DMS53 (cell line): ENCODE measurements around the gene PALM.
"Not testable (repeated sequence)": the region's sequence is repeated elsewhere in the genome, so short reads cannot be mapped to it uniquely, and the experiment has no call there.

Source experiments
- DNase-seq: peaks from one replicate; lab custom pipeline; 2025; lab: John Stamatoyannopoulos, UW

Gene PALM, protein sequence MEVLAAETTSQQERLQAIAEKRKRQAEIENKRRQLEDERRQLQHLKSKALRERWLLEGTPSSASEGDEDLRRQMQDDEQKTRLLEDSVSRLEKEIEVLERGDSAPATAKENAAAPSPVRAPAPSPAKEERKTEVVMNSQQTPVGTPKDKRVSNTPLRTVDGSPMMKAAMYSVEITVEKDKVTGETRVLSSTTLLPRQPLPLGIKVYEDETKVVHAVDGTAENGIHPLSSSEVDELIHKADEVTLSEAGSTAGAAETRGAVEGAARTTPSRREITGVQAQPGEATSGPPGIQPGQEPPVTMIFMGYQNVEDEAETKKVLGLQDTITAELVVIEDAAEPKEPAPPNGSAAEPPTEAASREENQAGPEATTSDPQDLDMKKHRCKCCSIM

DNA sequence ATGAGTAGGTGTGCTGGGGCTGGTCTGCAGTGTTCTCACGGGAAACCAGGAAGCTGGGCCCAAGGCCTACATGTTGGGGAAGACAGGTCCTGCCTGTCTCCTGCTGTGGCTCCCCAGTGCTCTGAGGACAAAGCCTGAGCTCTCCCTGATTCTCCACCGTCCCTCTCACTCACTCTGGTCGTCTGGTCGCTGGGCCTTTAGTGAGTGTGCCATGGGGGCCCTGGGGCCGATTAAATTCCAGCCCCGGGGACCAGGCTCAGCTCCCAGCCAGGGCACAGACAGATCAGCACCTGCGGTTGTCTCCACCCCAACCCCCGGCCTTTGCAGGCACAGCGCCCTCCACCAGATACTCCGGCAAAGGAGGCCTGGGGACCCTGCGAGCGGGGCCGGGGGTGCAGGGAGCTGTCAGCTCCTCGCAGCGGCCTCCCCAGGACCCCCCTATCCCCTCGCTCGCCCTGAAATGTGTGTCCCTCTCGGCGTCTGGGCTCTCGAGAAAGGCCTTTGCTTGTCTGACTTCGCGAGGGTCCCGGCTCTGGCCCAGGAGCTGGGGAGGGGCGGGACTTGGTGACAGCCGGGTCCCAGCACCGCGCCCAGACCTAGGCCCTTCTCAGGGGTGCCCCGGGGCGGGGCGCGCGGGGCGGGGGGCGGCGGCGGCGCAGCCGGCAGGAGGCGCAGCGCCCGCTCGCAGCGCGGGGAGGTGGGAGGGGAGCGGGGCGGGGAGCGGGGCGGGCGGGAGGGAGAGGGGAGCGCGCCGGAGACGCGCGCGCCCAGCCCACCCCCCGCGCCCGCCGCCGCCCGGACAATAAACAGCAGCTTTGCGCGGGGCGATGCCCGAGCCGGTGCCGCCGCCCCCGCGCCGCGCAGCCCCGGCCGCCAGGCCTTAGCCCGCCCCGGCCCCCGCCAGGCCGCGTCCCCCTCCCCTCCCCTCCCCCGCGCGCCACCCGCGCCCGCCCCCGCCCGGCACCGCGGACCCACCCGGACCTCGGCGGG is at the start of gene PALM:
Gene PALM (plus strand): TSS at position 782 of the 990 bp plus-strand sequence. CDS start 212 bp downstream, outside the sequence.
- no peak for DNase-seq

DNA sequence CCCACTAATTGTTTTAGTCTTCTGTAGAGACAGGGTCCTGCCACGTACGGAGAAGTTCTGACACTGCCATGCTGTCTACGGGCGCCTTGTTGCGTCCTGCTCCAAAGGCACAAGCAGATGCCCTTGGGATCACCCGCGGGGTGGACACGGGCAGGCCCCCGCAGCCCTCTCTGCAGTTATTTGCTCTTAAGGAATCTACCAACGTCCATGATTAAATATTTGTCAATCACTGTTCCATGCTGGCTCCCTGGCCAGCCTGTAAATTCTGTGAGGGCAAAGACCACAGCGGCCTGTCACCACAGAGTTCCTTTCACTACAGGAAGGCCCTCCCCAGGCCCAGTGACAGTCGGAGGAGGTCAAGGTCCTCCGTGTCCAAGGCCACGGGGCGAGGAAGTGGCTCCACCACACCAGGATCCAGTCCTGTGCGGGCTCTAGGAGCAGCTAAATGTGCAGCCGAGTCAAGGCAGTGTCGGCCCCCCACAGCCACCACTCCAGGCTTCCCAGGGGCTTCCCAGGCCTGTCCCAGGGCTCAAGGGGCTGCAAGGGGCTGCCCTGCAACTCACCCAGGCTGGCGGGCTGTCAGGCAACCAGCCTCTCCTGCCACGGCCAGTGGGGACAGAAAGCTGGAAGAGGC is 47.8 kb upstream of the PALM start:
- no peak for DNase-seq

DNA sequence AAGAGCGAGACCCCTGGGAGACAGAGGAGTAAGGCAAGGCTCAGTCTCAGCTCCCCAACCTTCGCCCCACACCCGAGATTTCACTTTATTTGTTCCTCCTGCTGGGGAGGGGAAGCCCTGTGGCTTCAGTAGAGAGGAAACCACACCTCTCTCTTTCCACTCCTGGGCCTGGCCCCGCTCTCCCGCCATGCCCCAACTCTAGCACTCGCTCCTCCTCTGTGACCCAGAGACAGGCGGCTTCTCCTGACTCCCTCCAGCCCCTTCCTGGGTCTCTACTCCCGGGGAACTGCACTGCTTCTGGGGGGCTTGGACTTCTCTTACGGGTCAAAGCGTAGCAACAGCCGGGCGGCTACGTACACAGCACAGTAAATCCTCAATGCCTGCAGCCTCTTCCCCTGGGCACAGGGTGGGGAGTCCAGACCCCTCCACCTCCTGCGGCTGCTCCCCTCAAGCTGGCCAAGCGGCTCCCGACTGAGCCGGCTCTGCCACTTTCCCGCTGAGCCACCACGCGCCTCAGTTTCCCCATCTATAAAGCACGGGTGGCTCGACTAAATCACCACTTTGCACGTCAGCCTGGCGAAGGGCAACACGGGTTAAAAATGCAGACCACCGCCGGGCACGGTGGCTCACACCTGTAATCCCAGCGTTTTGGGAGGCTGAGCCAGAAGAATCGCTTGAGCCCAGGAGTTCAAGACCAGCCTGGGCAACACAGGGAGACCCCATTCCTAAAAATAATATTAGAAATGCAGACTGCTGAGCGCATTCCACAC is 47.1 kb upstream of the PALM start:
- no peak for DNase-seq

DNA sequence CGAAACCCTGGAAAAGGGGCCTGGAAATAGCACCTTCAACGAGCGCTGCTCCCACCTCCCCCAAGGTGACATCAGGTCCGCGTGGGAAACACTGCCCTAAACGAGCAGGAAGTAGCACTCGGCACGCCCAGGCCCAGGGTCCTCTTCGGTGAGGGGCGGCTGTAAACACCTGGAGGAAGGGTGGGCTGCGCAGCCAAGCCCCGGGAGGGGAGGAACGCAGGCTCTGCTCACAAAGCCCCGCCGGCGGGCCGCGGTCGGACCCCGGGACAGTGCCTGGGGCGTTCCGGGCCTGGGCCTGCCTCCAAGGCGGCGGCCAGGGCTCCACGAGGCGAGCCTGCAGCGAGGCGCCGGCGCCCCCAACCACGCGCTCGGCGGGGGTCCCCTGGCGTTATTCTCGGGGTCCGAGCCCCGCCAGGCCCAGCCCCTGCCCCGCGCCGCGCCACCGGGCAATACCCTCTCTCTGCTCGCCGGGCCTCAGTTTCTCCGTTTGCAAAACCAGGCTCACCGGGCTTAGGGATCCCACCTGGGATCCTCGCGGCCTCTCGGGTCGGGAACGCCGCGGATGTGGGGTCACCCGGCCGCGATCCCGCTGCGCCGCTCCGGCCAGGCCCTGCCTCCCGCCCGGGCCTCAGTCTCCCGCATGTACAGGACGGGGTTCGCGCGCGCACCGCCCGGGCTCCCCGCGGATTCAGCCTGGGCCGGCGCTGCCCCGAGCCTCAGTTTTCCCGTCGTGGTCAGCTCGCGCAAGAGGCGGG is 46.4 kb upstream of the PALM start:
- DNase-seq, result peak; percentile 75

DNA sequence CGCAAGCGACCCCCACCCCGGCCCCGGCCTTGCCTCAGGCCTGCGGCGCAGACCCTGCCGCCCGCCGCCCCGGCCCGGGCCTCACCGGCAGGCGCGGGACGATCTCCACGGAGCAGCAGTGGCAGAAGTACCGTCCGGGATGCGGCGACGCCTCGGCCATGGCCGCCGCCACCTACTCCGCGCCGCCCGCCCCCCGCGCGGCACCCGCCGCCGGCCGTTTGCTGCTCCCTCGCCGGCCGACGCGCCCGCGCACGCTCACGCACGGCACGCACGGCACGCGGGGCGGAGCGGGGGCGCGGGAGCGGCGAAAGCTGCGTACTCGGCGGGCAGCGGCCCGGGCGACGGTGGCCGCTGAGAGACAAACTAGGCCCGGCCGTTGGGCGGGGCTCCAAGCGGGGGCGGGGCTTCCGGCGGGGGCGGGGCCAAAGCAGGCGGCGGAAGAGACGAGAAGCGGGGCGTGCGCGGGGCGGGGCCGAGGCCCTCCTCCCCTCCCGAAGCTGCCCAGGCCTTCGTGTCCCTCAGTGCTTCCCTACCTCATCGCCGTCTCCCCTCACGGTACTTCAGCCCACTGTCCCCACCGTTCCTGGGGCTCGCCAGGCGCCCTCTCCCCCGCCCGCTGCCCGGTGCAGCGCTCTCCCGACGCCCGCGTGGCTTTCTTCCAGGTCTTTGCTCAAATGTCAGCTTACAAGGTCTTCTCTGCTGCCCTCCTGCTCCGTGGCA is 45.6 kb upstream of the PALM start, which contains the start of gene RNF126:
Gene RNF126 (minus strand): TSS at position 253 of the 720 bp plus-strand sequence. CDS start 93 bp downstream, at position 160.
- peak; percentile 95 for DNase-seq

DNA sequence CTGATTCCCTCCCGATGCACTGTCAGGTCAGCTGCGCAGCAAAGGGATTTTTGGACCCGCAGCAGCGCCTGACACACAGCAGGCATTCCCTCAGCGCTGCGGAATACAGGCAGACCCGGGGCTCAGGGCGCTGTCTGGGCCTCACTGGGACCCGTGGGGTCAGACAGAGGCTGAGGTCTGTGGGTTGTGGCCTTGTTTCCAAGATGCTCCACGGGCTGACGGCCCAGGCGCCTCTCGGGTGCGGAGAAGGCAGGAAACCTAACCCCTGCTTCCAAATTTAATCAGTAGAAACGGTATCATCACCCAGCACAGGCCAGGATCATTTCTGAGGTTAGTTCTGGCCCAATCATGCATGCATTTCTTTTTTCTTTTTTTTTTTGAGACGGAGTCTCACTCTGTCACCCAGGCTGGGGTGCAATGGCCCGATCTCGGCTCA is 45.0 kb upstream of the PALM start:
- DNase-seq, result no peak

DNA sequence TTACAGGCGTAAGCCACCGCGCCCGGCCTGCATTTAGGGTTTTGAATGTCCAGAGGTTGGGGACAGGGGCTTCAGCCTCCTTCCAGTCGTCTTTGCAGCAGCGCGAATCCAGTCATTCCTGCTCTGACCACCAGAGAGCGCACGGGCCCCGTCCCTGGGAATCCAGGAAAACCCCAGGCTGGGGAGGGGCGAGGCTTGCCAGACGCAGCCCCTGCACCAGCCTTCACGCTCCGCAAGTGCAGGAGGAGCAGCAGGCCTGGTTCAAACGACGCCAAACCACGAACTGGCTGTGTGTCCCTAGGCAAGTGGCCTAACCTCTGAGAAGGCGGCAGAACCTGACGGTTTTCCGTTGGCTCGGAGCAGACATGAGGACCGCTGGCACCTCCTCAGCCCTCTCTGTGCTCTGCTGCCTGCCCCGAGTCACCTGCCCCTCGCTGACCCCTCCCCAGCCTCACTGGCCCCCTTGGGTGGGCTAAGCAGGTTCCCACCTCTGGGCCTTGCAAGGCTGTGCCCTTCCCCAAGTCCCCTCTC is 43.8 kb upstream of the PALM start:
- peak; percentile 83 for DNase-seq

DNA sequence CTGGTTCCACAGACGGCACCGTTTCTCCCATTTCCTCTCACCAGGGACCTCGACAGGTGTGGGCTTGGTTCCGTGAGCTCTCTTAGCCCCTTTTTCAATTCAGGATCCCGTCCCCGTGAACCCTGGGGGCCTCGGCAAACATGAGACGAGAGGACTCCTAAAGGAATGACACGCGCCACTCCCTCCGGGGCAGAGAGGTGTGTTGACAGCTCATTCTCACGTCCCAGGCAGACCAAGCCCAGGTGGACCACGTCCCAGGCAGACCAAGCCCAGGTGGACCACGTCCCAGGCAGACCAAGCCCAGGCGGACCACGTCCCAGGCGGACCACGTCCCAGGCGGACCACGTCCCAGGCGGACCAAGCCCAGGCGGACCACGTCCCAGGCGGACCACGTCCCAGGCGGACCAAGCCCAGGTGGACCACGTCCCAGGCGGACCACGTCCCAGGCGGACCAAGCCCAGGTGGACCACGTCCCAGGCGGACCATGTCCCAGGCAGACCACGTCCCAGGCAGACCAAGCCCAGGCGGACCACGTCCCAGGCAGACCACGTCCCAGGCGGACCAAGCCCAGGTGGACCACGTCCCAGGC is 41.7 kb upstream of the PALM start:
- DNase-seq, result not testable (repeated sequence)

DNA sequence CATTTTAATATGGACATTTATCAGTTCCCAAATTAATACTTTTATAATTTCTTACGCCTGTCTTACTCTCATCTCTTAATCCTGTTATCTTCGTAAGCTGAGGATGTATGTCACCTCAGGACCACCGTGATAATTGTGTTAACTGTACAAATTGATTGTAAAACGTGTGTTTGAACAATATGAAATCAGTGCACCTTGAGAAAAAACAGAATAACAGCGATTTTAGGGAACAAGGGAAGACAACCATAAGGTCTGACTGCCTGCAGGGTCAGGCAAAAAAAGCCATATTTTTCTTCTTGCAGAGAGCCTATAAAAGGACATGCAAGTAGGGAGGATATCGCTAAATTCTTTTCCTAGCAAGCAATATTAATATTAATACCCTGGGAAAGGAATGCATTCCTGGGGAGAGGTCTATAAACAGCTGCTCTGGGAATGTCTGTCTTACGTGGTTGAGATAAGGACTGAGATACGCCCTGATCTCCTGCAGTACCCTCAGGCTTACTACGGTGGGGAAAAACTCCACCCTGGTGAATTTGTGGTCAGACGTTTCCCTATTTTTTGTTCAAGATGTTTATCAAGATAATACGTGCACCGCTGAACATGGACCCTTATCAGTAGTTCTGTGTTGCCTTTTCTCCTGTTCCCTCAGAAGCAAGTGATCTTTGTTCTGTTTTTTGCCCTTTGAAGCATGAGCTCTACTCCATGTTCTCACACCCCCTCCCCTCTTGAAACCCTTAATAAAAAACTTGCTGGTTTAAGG is 39.9 kb upstream of the PALM start:
- DNase-seq, result not testable (repeated sequence)

DNA sequence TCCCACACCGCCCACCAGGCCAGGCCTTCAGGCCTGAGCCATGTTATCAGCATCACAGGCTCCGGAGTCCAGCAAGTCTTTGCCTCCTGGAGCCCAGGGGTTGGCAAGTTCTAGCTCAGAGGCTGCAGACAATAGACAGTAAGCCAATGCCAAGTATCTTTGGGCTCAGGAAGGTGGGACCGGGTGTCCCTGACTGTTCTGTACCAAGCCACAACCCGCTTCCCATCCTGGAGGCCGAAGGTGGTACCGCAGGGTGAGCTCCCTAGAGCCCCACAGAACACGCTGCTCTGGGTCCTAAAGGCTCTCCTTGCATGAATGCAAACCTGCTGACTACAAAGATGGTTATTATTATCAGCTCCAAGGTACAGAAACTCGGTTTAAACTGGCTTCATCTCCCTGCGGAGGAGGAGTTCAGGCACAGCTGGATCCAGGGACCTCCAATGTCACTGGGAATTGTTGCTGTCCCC is 38.1 kb upstream of the PALM start:
- DNase-seq, result no peak

DNA sequence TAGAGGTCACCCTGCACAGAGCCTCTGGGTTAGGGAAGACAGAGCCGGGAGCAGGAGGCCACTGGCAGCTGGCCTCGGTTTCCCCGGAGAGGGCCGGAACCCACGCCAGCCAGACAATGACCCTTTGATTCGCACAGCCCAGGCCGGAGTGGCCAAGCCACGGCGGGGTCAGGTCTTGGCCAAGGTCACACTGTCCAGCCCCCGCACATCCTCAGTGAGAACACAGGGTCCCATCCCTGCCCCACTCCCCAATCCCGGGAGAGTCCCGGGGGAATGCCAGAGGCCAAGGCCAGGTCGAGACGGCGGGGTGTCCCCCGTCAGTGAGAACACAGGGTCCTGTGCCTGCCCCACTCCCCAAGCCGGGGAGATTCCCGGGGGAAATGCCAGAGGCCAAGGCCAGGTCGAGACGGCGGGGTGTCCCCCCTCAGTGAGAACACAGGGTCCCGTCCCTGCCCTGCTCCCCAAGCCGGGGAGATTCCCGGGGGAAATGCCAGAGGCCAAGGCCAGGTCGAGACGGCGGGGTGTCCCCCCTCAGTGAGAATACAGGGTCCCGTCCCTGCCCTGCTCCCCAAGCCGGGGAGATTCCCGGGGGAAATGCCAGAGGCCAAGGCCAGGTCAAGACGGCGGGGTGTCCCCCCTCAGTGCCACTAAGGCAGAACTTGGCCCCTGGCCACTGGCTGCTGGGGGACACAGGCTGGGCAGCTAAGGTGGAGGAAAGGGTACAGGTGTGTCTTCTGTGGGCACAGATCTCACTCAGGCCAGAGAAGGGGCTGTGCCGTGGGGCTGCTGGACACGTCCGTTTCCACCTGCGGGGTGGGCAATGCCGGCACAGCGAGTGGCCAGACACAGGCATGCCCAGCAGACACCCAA is 34.2 kb upstream of the PALM start:
- no peak for DNase-seq

DNA sequence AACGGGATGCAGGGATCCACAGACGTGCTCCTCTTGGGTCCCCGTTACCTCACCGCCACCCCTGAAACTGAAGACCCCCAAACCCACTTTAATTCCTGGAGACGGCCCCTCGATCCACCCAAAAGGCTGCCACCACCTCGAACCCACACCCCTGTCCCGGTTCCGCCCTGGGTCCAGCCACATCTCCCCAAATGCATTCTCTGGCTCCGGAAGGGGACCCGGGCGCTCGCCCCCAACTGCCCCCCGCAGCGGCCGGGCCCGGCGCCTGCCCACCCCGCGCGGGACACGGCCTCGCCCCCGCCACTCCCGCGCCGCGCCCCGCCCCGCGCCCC is 32.8 kb upstream of the PALM start:
- no peak for DNase-seq

DNA sequence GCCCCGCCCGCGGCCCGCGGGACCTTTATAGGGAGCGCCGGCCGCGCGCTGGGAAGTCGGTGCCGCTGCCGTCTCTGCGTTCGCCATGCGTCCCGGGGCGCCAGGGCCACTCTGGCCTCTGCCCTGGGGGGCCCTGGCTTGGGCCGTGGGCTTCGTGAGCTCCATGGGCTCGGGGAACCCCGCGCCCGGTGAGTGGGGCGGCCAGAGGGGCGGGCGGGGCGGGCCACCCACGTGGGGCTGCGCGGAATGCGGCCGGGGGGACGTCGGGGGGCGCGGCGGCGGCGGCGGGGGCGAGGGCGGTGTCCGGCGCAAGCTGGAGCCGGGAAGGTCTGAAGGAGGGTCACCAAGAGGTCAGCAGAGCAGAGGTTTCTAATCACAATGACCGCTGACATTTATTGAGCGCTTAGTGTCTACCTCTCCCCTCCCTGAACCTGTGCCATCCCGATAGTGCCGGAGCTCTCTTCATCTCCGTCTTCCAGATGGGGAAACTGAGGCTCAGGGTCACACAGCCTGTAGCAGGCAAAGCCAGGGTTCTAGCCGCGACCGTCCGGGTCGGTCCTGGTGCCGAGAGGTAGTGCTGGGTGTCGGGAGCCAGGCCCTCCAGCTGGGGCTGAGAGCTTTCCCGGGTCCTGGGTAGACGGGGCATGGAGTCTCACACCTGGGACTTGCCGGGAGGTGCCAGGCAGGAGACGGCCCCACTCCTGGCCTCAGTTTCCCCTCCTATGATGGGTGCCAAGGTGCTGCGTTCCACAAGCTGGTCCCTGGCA is 32.2 kb upstream of the PALM start, which contains the start of gene FSTL3:
Gene FSTL3 (plus strand): TSS at position 54 of the 767 bp plus-strand sequence. CDS start 32 bp downstream, at position 86.
- no peak for DNase-seq

DNA sequence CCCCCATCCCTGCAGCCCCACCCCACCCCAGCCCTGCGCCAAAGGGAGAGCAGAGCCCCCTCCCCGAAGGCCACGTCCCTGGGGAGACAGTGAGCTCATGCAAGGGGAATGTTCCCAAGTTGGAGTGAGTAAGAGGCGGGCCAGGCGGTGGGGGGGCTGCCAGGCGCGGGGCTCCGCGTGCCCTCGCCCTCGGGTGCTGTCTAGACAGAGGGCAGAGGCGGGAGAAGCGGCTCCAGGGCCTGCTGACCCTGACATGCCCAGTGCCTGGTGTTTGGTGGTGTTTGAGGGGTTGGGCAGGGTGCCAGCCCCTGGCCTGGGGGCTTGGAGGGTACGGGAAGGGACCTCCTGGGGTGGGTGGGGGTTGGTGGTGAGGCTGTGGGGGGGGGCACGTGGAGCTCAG is 31.5 kb upstream of the PALM start:
- peak; percentile 38 for DNase-seq

DNA sequence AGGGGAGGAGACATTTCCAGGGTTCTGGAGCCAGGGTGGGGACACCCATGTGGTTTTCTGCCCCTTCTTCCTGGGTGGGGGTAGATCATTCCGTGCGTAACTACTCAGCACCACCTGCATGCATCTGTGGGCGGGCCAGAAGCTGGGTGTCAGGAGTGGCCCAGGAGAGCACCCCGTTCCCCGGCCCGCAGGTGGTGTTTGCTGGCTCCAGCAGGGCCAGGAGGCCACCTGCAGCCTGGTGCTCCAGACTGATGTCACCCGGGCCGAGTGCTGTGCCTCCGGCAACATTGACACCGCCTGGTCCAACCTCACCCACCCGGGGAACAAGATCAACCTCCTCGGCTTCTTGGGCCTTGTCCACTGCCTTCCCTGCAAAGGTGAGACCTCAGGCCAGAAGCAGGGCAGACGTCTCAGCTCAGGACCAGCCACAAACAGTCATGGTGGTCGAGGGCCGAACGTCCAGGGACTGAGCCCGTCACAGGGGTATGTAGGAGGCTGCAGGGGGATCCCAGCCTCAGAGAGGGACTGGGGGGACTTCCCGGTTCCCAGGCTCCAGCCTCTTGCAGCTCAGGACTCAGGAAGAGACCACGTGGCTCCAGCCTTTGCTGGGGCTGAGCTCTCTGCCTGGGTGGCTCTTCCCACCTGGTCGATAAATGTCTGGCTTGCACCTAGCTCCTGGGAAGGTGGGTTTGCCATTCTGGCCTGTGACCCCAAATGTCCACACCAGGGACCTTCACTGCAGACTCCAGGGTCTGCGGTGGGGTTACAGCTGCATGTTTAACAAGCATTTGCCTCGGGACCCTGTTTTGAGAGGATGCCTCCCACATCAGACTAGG is 30.9 kb upstream of the PALM start:
- DNase-seq, result peak; percentile 76
